Breast epithelium (tissue), 3 donors: ENCODE data around the gene STXBP4.

ENCODE experiments used
- CTCF ChIP-seq, 3 donors: fragments of 450-650 bp; IDR thresholded peaks; one replicate each; pipeline ENCODE4 v1.5.1; 2016 to 2017; ENCODE audit warnings: antibody characterized with exemption in 3 of 3, mild to moderate bottlenecking in 3 of 3, moderate library complexity in 3 of 3
- POLR2A ChIP-seq: fragments of 450-650 bp; IDR thresholded peaks from one replicate; pipeline ENCODE4 v1.6.1; 2016; ENCODE audit warnings: antibody characterized with exemption, mild to moderate bottlenecking, moderate library complexity
- POLR2AphosphoS5 ChIP-seq, 3 donors: sonication (generic); formaldehyde crosslinking; IDR thresholded peaks; one replicate each; pipeline ENCODE4 v1.6.1; 2017; ENCODE audit warnings: antibody characterized with exemption in 3 of 3

GRCh38 chr17:54990118-54990517, 21.6 kb downstream of the STXBP4 start:
- TF ChIP-seq CTCF (IDR thresholded peaks at IDR 0.05) = no peak
- TF ChIP-seq POLR2A = no peak
- TF ChIP-seq POLR2AphosphoS5 (IDR thresholded peaks at IDR 0.05) = no peak
